Measurements from ENCODE around the gene TMEM271. TPM values are rescaled to one million over a fixed set of nuclear protein-coding genes. Genes with fewer than 3 reads are reported as not detected.

Gene TMEM271
- total RNA-seq, 1 donor from 2014 or later = not detected

DNA sequence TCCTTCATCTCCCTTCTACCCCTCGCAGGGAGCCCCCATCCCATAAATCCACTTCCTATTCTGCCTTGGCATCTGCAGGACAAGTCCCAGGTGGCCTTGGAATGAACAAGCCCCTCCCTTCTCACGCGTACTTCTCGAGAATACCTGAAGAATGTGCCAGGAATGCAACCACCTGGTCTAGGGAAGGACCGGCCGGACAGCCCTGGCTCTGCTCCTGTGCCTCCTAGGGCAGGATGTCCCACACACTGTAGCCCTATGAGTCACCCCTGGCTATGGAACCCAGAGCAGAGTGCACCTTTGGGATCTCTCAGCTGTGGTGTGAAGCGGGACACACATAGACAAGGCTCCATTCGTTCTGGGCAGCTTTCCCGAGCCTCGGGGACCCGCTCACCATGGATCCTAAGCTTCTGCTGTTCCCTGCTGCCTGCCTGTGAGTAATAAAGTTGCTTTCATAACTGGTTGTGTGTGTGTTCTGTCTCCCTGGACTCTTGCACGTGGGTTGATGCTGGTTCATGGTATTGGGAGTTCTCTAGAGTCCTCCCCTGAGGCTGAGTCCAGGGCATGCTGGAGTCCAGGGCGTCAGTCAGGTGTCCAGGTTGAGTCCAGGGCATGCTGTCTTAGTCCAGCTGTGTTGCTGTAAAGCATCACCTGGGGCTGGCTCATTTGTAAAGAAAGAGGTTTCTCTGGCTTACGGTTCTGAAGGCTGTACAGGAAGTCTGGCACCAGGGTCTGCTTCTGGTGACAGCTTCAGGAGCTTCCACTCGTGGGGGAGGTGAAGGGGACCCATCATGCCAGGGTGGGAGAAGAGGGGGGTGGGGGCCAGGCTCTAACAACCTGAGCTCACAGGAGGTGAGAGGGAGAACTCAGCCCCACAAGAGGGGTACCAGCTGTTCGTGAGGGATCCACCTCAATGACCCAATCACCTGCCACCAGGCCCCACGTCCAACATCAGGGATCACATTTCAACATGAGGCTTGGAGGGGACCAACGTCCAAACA lies 41.8 kb upstream of the TMEM271 start:
- H3K4me3 ChIP-seq = no peak overlapping the region
- H3K36me3 ChIP-seq = no peaks in the 10 kb centered on the region
- peak; percentile 64 for DNase-seq
- H3K27ac ChIP-seq = no peak overlapping the region
- H3K9me3 ChIP-seq = no peaks in the 10 kb centered on the region
- intact Hi-C loops (cut with DNase I) = no loop called here
- no peaks in the 10 kb centered on the region for H3K4me1 ChIP-seq
- peak; percentile 90 to 95 for ATAC-seq
- peaks cover 7% of the 10 kb centered on the region for H3K27me3 ChIP-seq (ENCODE audit: low read depth)
- TF ChIP-seq, protein P1, sequence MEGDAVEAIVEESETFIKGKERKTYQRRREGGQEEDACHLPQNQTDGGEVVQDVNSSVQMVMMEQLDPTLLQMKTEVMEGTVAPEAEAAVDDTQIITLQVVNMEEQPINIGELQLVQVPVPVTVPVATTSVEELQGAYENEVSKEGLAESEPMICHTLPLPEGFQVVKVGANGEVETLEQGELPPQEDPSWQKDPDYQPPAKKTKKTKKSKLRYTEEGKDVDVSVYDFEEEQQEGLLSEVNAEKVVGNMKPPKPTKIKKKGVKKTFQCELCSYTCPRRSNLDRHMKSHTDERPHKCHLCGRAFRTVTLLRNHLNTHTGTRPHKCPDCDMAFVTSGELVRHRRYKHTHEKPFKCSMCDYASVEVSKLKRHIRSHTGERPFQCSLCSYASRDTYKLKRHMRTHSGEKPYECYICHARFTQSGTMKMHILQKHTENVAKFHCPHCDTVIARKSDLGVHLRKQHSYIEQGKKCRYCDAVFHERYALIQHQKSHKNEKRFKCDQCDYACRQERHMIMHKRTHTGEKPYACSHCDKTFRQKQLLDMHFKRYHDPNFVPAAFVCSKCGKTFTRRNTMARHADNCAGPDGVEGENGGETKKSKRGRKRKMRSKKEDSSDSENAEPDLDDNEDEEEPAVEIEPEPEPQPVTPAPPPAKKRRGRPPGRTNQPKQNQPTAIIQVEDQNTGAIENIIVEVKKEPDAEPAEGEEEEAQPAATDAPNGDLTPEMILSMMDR (IDR thresholded peaks at IDR 0.05) = no peak

DNA sequence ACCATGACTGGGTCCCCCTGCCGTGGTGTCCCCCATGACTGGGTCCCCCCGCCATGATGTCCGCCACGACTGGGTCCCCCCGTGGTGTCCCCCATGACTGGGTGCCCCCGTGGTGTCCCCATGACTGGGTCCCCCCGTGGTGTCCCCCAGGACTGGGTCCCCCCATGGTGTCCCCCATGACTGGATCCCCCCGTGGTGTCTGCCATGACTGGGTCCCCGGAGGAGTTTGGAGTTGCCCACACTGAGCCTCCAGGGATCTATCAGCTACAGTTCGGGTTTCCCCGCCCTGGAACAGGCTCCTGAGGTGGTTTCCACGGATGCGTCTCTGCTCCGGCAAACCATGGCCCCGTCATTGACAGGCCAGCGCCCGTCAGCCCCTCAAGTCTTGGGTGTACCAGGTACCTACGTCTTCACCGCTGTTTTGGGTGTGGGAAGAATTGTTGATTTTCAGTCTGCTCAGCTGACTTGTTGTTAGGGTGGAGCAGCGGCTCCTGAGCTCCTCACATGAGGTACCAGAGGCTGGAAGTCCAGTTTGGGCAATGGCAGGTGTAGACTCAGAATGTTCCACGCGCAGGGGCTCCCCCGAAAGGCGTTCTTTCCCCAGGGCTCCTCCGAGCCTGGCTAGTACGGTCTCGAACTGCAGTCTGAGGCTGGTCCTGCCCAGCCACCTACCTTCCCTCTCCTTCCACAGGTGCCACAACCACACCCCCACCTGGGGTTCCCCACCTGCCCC lies 41.0 kb upstream of the TMEM271 start:
- TF ChIP-seq, protein P1 (IDR thresholded peaks at IDR 0.05) = no peak
- peaks cover 7% of the 10 kb centered on the region for H3K27me3 ChIP-seq (ENCODE audit: low read depth)
- ATAC-seq (no peak), DNase-seq (no peak)
- intact Hi-C loops (cut with DNase I) = no loop called here
- H3K36me3 ChIP-seq = no peaks in the 10 kb centered on the region
- H3K4me3 ChIP-seq = no peak overlapping the region
- no peak overlapping the region for H3K27ac ChIP-seq
- no peaks in the 10 kb centered on the region for H3K4me1 ChIP-seq
- H3K9me3 ChIP-seq = no peaks in the 10 kb centered on the region

DNA sequence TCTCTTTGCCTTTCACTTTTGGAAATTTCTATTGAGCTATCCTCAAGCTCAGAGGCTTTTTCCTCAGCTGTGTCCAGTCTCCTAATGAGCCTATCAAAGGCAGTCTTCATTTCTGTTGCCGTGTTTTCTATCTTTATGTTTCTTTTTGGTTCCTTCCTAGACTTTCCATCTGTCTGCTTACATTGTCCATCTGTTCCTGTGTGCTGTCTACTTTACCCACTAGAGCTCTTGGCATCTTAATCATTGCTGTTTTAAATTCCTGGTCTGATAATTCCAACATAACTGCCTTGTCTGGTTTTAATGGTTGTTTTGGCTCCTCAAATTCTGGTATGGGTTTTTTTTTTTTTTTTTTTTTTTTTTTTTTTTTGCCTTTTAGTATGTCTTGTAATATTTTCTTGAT lies 40.0 kb upstream of the TMEM271 start:
- Histone ChIP-seq H3K4me3 (no peak overlapping the region), H3K4me1 (no peaks in the 10 kb centered on the region), H3K27ac (no peak overlapping the region), H3K36me3 (no peaks in the 10 kb centered on the region), H3K27me3 (ENCODE audit: low read depth) (peaks cover 7% of the 10 kb centered on the region), H3K9me3 (no peaks in the 10 kb centered on the region)
- no peak for ATAC-seq
- TF ChIP-seq, protein P1 (IDR thresholded peaks at IDR 0.05) = no peak
- intact Hi-C loops (cut with DNase I) = no loop called here
- DNase-seq = no peak

DNA sequence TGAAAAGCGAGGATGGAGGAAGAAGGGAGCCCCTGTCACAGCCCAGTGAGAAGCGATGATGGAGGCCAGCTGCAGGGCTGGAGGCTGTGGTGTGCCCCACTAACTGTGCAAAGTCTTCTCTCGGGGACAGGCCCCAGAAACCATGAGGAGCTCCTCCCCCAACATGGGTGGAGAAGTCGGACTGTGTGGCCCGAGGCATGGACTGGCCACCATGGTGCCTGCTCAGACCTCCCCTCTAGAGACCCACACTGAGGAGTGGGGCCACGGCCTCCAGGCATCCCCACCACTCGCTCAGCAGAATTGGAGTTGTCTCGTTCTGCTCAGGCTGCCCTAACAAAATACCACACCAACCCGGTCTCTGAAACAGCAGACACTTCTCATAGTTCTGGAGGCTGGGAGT lies 37.0 kb upstream of the TMEM271 start:
- no peak overlapping the region for H3K27ac ChIP-seq
- intact Hi-C loops (cut with DNase I) = no loop called here
- TF ChIP-seq, protein P1 (IDR thresholded peaks at IDR 0.05) = no peak
- peaks cover 13% of the 10 kb centered on the region for H3K27me3 ChIP-seq (ENCODE audit: low read depth)
- DNase-seq = no peak
- no peaks in the 10 kb centered on the region for H3K36me3 ChIP-seq
- H3K4me1 ChIP-seq = no peaks in the 10 kb centered on the region
- H3K9me3 ChIP-seq = no peaks in the 10 kb centered on the region
- no peak for ATAC-seq
- H3K4me3 ChIP-seq = no peak overlapping the region

DNA sequence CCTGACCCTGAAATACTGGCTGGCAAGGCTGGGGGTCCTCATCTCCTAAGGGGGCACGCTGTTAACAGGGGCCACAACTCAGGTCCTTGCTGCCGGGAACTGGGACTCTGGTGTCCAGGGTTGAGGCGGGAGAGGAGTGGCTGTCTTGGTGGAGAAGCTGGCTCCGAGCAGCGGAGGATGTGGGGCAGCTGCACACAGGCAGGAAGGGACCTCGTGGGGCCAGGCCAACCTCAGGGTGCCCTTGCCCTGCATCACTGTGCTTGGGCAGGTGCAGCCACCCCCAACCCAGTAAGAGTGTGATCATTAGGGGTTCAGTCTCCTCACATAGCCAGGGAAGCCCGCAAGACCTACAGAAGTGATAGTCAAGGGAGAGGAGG lies 36.6 kb upstream of the TMEM271 start:
- Histone ChIP-seq H3K4me1 (no peaks in the 10 kb centered on the region), H3K4me3 (no peak overlapping the region), H3K9me3 (no peaks in the 10 kb centered on the region), H3K27me3 (ENCODE audit: low read depth) (peaks cover 11% of the 10 kb centered on the region), H3K27ac (no peak overlapping the region), H3K36me3 (no peaks in the 10 kb centered on the region)
- intact Hi-C loops (cut with DNase I) = no loop called here
- ATAC-seq (no peak), DNase-seq (no peak)
- TF ChIP-seq, protein P1 (IDR thresholded peaks at IDR 0.05) = no peak

Data from lower lobe of right lung (tissue), 2 donors.